K562 (cell line): ENCODE data around the gene TIGD4. TPM values are rescaled to one million over a fixed set of nuclear protein-coding genes. Genes with fewer than 3 reads are reported as not detected.
A peak's percentile ranks its signal among the peaks of the same experiment; 100 is the strongest.

ENCODE experiments used
- ATAC-seq: fragments of 200-7000 bp; cut with Tn5 transposase; 3 replicates; pipeline ENCODE4 v1.9.1; 2020; ENCODE audit warnings: moderate library complexity
- BruUV-seq: library from RNA; stranded (reverse); fragments of 400-500 nt; replicated peaks from 2 replicates; lab custom pipeline; 2021; lab: Mats Ljungman, UMichigan
- CTCF ChIA-PET: fragments of 300-600 bp; formaldehyde crosslinking; extraction: SDS; loops from one replicate; lab custom pipeline; 2021; ENCODE audit warnings: low intra/inter-chr PET ratio; lab: Yijun Ruan, JAX
- POLR2A ChIA-PET: fragments of 300-600, 350-650 bp; sonication (Branson Sonifier 250); formaldehyde crosslinking; extraction: SDS; loops from one replicate; lab custom pipeline; 2021; ENCODE audit warnings: antibody characterized with exemption, inconsistent platforms; lab: Yijun Ruan, JAX
- DNase-seq, 4 experiments: peaks; one replicate each; pipeline versions ENCODE4 v3.0.0 to v3.0.0-alpha.2; 2011 to 2018; ENCODE audit warnings: low spot score in 3 of 4, mixed read lengths in 3 of 4; ENCODE audit errors: extremely low read depth in 1 of 4
- FAIRE-seq: peaks from 2 replicates; lab custom pipeline; 2011; peaks lifted over from hg19 to GRCh38; lab: Jason Lieb, UNC
- H2AFZ ChIP-seq: 2 replicates; pipeline ENCODE4 v1.6.0; 2011; ENCODE audit warnings: low read depth, low read length, control low read depth, inconsistent platforms
- H3K27ac ChIP-seq: fragments of 200-600 bp; 3 replicates; pipeline ENCODE4 v1.8.0; 2011; ENCODE audit warnings: low read depth, mild to moderate bottlenecking, control low read depth, inconsistent platforms, low read length, moderate library complexity, mixed read lengths; ENCODE audit errors: extremely low read depth
- H3K27me3 ChIP-seq, 2 experiments: fragments of 300-600 bp in 1 of 2; 2 replicates in 1 of 2; 3 replicates in 1 of 2; pipeline versions ENCODE4 v1.6.0 to v1.8.0; 2011; ENCODE audit warnings: inconsistent platforms in 2 of 2, low read length in 2 of 2, mild to moderate bottlenecking in 1 of 2, mixed read lengths in 1 of 2, moderate library complexity in 1 of 2; ENCODE audit not compliant: control insufficient read depth in 2 of 2, insufficient read depth in 2 of 2
- H3K36me3 ChIP-seq: fragments of 300-600 bp; 3 replicates; pipeline ENCODE4 v1.8.0; 2011; ENCODE audit warnings: mild to moderate bottlenecking, low read length, inconsistent platforms; ENCODE audit not compliant: control insufficient read depth, insufficient read depth
- H3K4me1 ChIP-seq, 2 experiments: fragments of 200-600 bp in 1 of 2; replicated peaks in 1 of 2; 2 replicates in 1 of 2; 3 replicates in 1 of 2; pipeline versions ENCODE4 v1.5.1 to v1.8.0; 2011; ENCODE audit warnings: inconsistent platforms in 2 of 2, low read length in 2 of 2, mild to moderate bottlenecking in 1 of 2, mixed read lengths in 1 of 2, moderate library complexity in 1 of 2; ENCODE audit not compliant: control insufficient read depth in 2 of 2, insufficient read depth in 2 of 2
- H3K4me2 ChIP-seq: 2 replicates; pipeline ENCODE4 v1.6.1; 2011; ENCODE audit warnings: low read length, control low read depth, inconsistent platforms, mixed read lengths; ENCODE audit not compliant: insufficient read depth
- H3K4me3 ChIP-seq: fragments of 200-600 bp; sonication (generic), shearing (Covaris generic); 2 replicates; pipeline ENCODE4 v1.5.1; 2016; ENCODE audit warnings: control low read depth, inconsistent platforms
- H3K79me2 ChIP-seq: fragments of 200-600 bp; 3 replicates; pipeline ENCODE4 v1.8.0; 2011; ENCODE audit warnings: low read length, inconsistent platforms; ENCODE audit not compliant: control insufficient read depth, insufficient read depth
- H3K9ac ChIP-seq, 2 experiments: 2 replicates each; pipeline versions ENCODE4 v1.6.0 to v1.6.1; 2011; ENCODE audit warnings: low read depth in 2 of 2, low read length in 2 of 2, control low read depth in 1 of 2, inconsistent platforms in 1 of 2, mild to moderate bottlenecking in 1 of 2, mixed read lengths in 1 of 2; ENCODE audit not compliant: insufficient read depth in 1 of 2
- H3K9me1 ChIP-seq: one replicate; pipeline ENCODE4 v1.6.0; 2011; ENCODE audit warnings: inconsistent platforms, mild to moderate bottlenecking, low read length, moderate library complexity; ENCODE audit not compliant: control insufficient read depth, insufficient read depth
- H3K9me3 ChIP-seq: replicated peaks from 2 replicates; pipeline ENCODE4 v1.5.1; 2011; ENCODE audit warnings: low read depth, low read length, inconsistent platforms; ENCODE audit not compliant: control insufficient read depth, insufficient read depth
- H4K20me1 ChIP-seq: replicated peaks from 2 replicates; pipeline ENCODE4 v1.6.1; 2011; ENCODE audit warnings: low read length, inconsistent platforms, mixed read lengths; ENCODE audit not compliant: control insufficient read depth, insufficient read depth
- HCFC1 ChIP-seq: IDR thresholded peaks from 2 replicates; pipeline ENCODE4 v1.6.1; 2012; ENCODE audit warnings: low read depth, low read length, improper control_type of control experiment
- MEIS2 ChIP-seq: fragments of 450-650 bp; IDR thresholded peaks from 2 replicates; pipeline ENCODE4 v1.6.1; 2014; ENCODE audit warnings: mild to moderate bottlenecking; ENCODE audit not compliant: partially characterized antibody
- RB1 ChIP-seq: fragments of 450-650 bp; IDR thresholded peaks from 2 replicates; pipeline ENCODE4 v1.6.1; 2017; ENCODE audit warnings: low read depth, mild to moderate bottlenecking
- SIN3A ChIP-seq, 2 experiments: fragments of 150-350 bp in 1 of 2; IDR thresholded peaks; 2 replicates each; pipeline ENCODE4 v1.6.1; 2011 to 2016; ENCODE audit warnings: borderline replicate concordance in 2 of 2, low read depth in 2 of 2, low read length in 2 of 2, mild to moderate bottlenecking in 2 of 2, moderate library complexity in 2 of 2; ENCODE audit not compliant: control insufficient read depth in 1 of 2
- SMARCB1 ChIP-seq: IDR thresholded peaks from 2 replicates; pipeline ENCODE4 v1.6.1; 2011; ENCODE audit warnings: improper control_type of control experiment, low read depth; ENCODE audit not compliant: insufficient read length
- SPI1 ChIP-seq: IDR thresholded peaks from 2 replicates; pipeline ENCODE4 v1.6.1; 2011; ENCODE audit warnings: low read depth, low read length, control low read depth, borderline replicate concordance
- SRSF7 ChIP-seq: fragments of 200-400 bp; formaldehyde crosslinking; optimal IDR thresholded peaks from 2 replicates; pipeline ENCODE3; 2017; ENCODE audit warnings: mild to moderate bottlenecking, low read depth, low read length
- TGIF2 ChIP-seq: sonication (generic); formaldehyde crosslinking; IDR thresholded peaks from 2 replicates; pipeline ENCODE4 v1.8.1; 2022; ENCODE audit warnings: mild to moderate bottlenecking, missing genetic modification reagents, moderate library complexity
- ZNF165 ChIP-seq: fragments of 250-450 bp; sonication (Bioruptor Pico); IDR thresholded peaks from 2 replicates; pipeline ENCODE4 v1.4.0; 2020; ENCODE audit warnings: borderline replicate concordance
- WGBS: fragments of 100-300 bp; shearing (Covaris generic); methylation state at CpG from one replicate; pipeline ENCODE4 v1.1.6; 2016; ENCODE audit warnings: low coverage, mixed read lengths; ENCODE audit not compliant: insufficient coverage; ENCODE audit errors: missing lambda C conversion rate; 5-methylcytosine and 5-hydroxymethylcytosine counted together
- in situ Hi-C: fragments of 300-500 bp; cut with MboI; formaldehyde crosslinking; loops from 4 replicates; pipeline ENCODE4 v1.15.0; 2018; ENCODE audit warnings: inconsistent platforms, mixed read lengths
- intact Hi-C: fragments of 100-400 bp; cut with micrococcal nuclease; formaldehyde crosslinking; loops from 2 replicates; pipeline ENCODE4 v1.14.2; 2022
- polyA plus RNA-seq, 8 experiments: library from polyadenylated mRNA; depleted of rRNA in 4 of 8; stranded (reverse) in 5 of 8; unstranded in 3 of 8; fragments of >200 nt; fragmentation: Nextera tagmentation in 2 of 8; fragmentation: Illumina TruSeq in 1 of 8; extraction: Ambion mirVana in 2 of 8; extraction: Trizol in 1 of 8; gene quantifications; 2 replicates each; pipeline versions ENCODE4 v1.2.1 to v1.2.3, GENCODE V29; 2011 to 2014; ENCODE audit warnings: inconsistent platforms in 1 of 8, missing spikeins in 1 of 8
- total RNA-seq, 7 experiments: library from RNA; depleted of rRNA in 6 of 7; stranded (reverse); fragments of >200 nt in 6 of 7; fragmentation: Illumina TruSeq in 2 of 7; extraction: Trizol in 2 of 7; gene quantifications; 2 replicates each; pipeline versions ENCODE4 v1.2.1 to v1.2.3, GENCODE V29; 2011 to 2021; ENCODE audit warnings: low replicate concordance in 1 of 7
- TF ChIP-seq, protein P1 (sequence below): sonication (generic); formaldehyde crosslinking; IDR thresholded peaks from 2 replicates; pipeline ENCODE4 v1.9.0; 2022; ENCODE audit warnings: mild to moderate bottlenecking, missing genetic modification reagents
- TF ChIP-seq, protein P2 (sequence below): sonication (generic); formaldehyde crosslinking; IDR thresholded peaks from 2 replicates; pipeline ENCODE4 v1.8.0; 2022; ENCODE audit warnings: mild to moderate bottlenecking, missing genetic modification reagents
- TF ChIP-seq, protein P3 (sequence below), 2 experiments: IDR thresholded peaks; 2 replicates each; pipeline ENCODE4 v1.6.1; 2011; ENCODE audit warnings: borderline replicate concordance in 1 of 2, control low read depth in 1 of 2, low read depth in 1 of 2, low read length in 1 of 2, mild to moderate bottlenecking in 1 of 2, mixed read lengths in 1 of 2, moderate library complexity in 1 of 2; ENCODE audit not compliant: insufficient read depth in 1 of 2, insufficient read length in 1 of 2, poor library complexity in 1 of 2, severe bottlenecking in 1 of 2; ENCODE audit errors: extremely low read depth in 1 of 2
- TF ChIP-seq, protein P4 (sequence below), 2 experiments: fragments of 450-650 bp; IDR thresholded peaks; 2 replicates each; pipeline ENCODE4 v1.6.1; 2018; ENCODE audit warnings: mild to moderate bottlenecking in 2 of 2, low read depth in 1 of 2; ENCODE audit not compliant: partially characterized antibody in 2 of 2

Gene TIGD4
- total and polyA plus RNA-seq, 9 of the 15 experiments (the other 6 are each of a cell fraction or from before 2014, with no cell fraction given): 0.07 to 0.28 (median 0.18) TPM

DNA sequence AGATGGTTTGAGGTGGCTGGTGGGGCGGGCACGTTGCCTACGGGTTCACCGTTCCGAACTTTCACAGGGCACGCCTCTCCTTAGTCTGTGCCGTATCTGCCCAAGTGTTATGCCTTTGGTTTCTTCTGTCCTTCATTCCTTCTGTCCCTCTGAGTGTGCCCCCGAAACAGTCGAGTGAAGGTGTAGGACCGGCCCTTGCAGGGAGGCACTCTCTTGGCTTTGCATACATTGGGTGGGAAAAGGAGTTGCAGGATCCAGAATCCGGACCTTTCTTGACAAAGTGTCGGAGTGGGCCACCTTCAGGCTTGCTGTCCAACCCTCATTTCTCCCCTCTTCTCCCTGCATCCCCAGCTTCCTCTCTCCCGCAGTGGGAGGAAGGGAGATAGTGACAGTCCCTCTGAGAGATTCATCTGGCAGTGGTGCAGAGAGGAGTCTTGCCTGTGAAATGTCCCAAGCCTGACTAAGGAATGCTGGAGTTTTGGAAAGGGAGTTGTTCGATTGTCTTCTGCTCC is 793 bp upstream of the TIGD4 start:
- peak; percentile 14 to 49 (median 22) for DNase-seq
- CTCF ChIA-PET: no interaction called here
- FAIRE-seq: no peak
- no peaks in the 10 kb centered on the region for H3K9me1 ChIP-seq
- POLR2A ChIA-PET: interaction anchor here (2.3 kb wide), 1 partner anchor 9 kb away, joined by 12 read pairs; no protein-coding TSS in a partner anchor
- H3K27me3 ChIP-seq: no peaks in the 10 kb centered on the region
- peak overlapping the region; percentile 95 for H2AFZ ChIP-seq
- in situ Hi-C loops: no loop called here
- ATAC-seq: peak; percentile 45
- peak overlapping the region; percentile 96 for H3K4me3 ChIP-seq
- peak overlapping the region; percentile 86 for H3K27ac ChIP-seq
- peaks cover 4% of the 10 kb centered on the region; the same call in 1 of the 3 replicates for H3K36me3 ChIP-seq
- peak overlapping the region; percentile 100 for H3K4me2 ChIP-seq
- peaks cover 5 to 7% of the 10 kb centered on the region in 2 experiments; a peak in 3 of 5 replicates for H3K4me1 ChIP-seq
- peak overlapping the region; percentile 88 to 91 for H3K9ac ChIP-seq
- peaks cover 47% of the 10 kb centered on the region for H3K79me2 ChIP-seq
- WGBS: under 1% methylated on average over 14 of the region's 14 CpGs
- H4K20me1 ChIP-seq: no peaks in the 10 kb centered on the region; the same call in 1 of the 2 replicates
- intact Hi-C loops: no loop called here
- no peaks in the 10 kb centered on the region for H3K9me3 ChIP-seq
- BruUV-seq: TSS peak; percentile 77
- TF ChIP-seq RB1 (no peak), SPI1 (peak; percentile 55; the same call in 1 of the 2 replicates), SIN3A (IDR thresholded peaks at IDR 0.05; ENCODE audit: borderline replicate concordance in 2 of 2, control insufficient read depth in 1 of 2, low read depth in 2 of 2, low read length in 2 of 2) (0 out of 4 replicates have a peak, but pooled peaks of 1 of the 2 experiments have one; percentile 36), MEIS2 (no peak), HCFC1 (no peak), SRSF7 (no peak), SMARCB1 (no peak), TGIF2 (CRISPR knock-in tag) (no peak), ZNF165 (CRISPR knock-in tag) (no peak)
- TF ChIP-seq, protein P1, sequence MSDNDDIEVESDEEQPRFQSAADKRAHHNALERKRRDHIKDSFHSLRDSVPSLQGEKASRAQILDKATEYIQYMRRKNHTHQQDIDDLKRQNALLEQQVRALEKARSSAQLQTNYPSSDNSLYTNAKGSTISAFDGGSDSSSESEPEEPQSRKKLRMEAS (CRISPR knock-in tag): 0 out of 2 replicates have a peak, but pooled peaks have one; percentile 60
- TF ChIP-seq, protein P2, sequence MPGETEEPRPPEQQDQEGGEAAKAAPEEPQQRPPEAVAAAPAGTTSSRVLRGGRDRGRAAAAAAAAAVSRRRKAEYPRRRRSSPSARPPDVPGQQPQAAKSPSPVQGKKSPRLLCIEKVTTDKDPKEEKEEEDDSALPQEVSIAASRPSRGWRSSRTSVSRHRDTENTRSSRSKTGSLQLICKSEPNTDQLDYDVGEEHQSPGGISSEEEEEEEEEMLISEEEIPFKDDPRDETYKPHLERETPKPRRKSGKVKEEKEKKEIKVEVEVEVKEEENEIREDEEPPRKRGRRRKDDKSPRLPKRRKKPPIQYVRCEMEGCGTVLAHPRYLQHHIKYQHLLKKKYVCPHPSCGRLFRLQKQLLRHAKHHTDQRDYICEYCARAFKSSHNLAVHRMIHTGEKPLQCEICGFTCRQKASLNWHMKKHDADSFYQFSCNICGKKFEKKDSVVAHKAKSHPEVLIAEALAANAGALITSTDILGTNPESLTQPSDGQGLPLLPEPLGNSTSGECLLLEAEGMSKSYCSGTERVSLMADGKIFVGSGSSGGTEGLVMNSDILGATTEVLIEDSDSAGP: no peak
- TF ChIP-seq, protein P3, sequence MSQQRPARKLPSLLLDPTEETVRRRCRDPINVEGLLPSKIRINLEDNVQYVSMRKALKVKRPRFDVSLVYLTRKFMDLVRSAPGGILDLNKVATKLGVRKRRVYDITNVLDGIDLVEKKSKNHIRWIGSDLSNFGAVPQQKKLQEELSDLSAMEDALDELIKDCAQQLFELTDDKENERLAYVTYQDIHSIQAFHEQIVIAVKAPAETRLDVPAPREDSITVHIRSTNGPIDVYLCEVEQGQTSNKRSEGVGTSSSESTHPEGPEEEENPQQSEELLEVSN (IDR thresholded peaks at IDR 0.05; ENCODE audit: borderline replicate concordance in 1 of 2, extremely low read depth in 1 of 2, insufficient read depth in 1 of 2, insufficient read length in 1 of 2, low read depth in 1 of 2, low read length in 1 of 2, poor library complexity in 1 of 2, severe bottlenecking in 1 of 2): peak; percentile 25 to 76
- TF ChIP-seq, protein P4, sequence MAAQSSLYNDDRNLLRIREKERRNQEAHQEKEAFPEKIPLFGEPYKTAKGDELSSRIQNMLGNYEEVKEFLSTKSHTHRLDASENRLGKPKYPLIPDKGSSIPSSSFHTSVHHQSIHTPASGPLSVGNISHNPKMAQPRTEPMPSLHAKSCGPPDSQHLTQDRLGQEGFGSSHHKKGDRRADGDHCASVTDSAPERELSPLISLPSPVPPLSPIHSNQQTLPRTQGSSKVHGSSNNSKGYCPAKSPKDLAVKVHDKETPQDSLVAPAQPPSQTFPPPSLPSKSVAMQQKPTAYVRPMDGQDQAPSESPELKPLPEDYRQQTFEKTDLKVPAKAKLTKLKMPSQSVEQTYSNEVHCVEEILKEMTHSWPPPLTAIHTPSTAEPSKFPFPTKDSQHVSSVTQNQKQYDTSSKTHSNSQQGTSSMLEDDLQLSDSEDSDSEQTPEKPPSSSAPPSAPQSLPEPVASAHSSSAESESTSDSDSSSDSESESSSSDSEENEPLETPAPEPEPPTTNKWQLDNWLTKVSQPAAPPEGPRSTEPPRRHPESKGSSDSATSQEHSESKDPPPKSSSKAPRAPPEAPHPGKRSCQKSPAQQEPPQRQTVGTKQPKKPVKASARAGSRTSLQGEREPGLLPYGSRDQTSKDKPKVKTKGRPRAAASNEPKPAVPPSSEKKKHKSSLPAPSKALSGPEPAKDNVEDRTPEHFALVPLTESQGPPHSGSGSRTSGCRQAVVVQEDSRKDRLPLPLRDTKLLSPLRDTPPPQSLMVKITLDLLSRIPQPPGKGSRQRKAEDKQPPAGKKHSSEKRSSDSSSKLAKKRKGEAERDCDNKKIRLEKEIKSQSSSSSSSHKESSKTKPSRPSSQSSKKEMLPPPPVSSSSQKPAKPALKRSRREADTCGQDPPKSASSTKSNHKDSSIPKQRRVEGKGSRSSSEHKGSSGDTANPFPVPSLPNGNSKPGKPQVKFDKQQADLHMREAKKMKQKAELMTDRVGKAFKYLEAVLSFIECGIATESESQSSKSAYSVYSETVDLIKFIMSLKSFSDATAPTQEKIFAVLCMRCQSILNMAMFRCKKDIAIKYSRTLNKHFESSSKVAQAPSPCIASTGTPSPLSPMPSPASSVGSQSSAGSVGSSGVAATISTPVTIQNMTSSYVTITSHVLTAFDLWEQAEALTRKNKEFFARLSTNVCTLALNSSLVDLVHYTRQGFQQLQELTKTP (IDR thresholded peaks at IDR 0.05; ENCODE audit: low read depth in 1 of 2, partially characterized antibody in 2 of 2): peak in 1 of 2 experiments; percentile 2
